H9 (cell line): ENCODE data around the gene SDK1. TPM values are rescaled to one million over a fixed set of nuclear protein-coding genes. Genes with fewer than 3 reads are reported as not detected.

Experiments
- DNase-seq: peaks from one replicate; pipeline ENCODE4 v3.0.0-alpha.2; 2017
- H2AFZ ChIP-seq: one replicate; pipeline ENCODE4 v1.6.1; 2013; ENCODE audit warnings: mild to moderate bottlenecking, low read length, control low read depth, moderate library complexity
- H2AK5ac ChIP-seq: 2 replicates; pipeline ENCODE4 v1.6.1; 2013; ENCODE audit warnings: low read length, control low read depth, mixed read lengths; ENCODE audit not compliant: insufficient read length
- H2BK120ac ChIP-seq: one replicate; pipeline ENCODE4 v1.6.1; 2013; ENCODE audit warnings: low read depth, mild to moderate bottlenecking, low read length, control low read depth, inconsistent platforms; ENCODE audit not compliant: poor library complexity, severe bottlenecking
- H2BK12ac ChIP-seq: 2 replicates; pipeline ENCODE4 v1.6.1; 2013; ENCODE audit warnings: low read length, control low read depth, mixed read lengths, low read depth; ENCODE audit not compliant: insufficient read length
- H2BK15ac ChIP-seq: 2 replicates; pipeline ENCODE4 v1.6.1; 2013; ENCODE audit warnings: low read depth, low read length, control low read depth
- H2BK20ac ChIP-seq: one replicate; pipeline ENCODE4 v1.6.1; 2013; ENCODE audit warnings: low read depth, mild to moderate bottlenecking, low read length, control low read depth, inconsistent platforms; ENCODE audit not compliant: poor library complexity, severe bottlenecking
- H2BK5ac ChIP-seq: 2 replicates; pipeline ENCODE4 v1.6.1; 2013; ENCODE audit warnings: low read length, control low read depth, mixed read lengths; ENCODE audit not compliant: insufficient read length
- H3K14ac ChIP-seq: 2 replicates; pipeline ENCODE4 v1.6.1; 2013; ENCODE audit warnings: low read length, control low read depth; ENCODE audit not compliant: insufficient read depth
- H3K18ac ChIP-seq: 2 replicates; pipeline ENCODE4 v1.6.1; 2013; ENCODE audit warnings: low read depth, mild to moderate bottlenecking, mixed read lengths, low read length, control low read depth; ENCODE audit not compliant: insufficient read length
- H3K23ac ChIP-seq: 2 replicates; pipeline ENCODE4 v1.6.1; 2013; ENCODE audit warnings: low read length, control low read depth, mixed read lengths, low read depth; ENCODE audit not compliant: insufficient read length
- H3K23me2 ChIP-seq: 2 replicates; pipeline ENCODE4 v1.6.1; 2013; ENCODE audit warnings: low read depth, mild to moderate bottlenecking, mixed read lengths, low read length, control low read depth; ENCODE audit not compliant: insufficient read length, poor library complexity, severe bottlenecking
- H3K27ac ChIP-seq: 2 replicates; pipeline ENCODE4 v1.5.1; 2013; ENCODE audit warnings: low read length, control low read depth, mixed read lengths, low read depth; ENCODE audit not compliant: insufficient read length
- H3K27me3 ChIP-seq: 2 replicates; pipeline ENCODE4 v1.6.1; 2013; ENCODE audit warnings: low read length, control low read depth, inconsistent platforms; ENCODE audit not compliant: insufficient read depth
- H3K4ac ChIP-seq: 2 replicates; pipeline ENCODE4 v1.6.1; 2013; ENCODE audit warnings: low read depth, mild to moderate bottlenecking, control low read depth, inconsistent platforms, low read length, moderate library complexity
- H3K4me1 ChIP-seq: 2 replicates; pipeline ENCODE4 v1.6.1; 2013; ENCODE audit warnings: low read length, control low read depth, inconsistent platforms; ENCODE audit not compliant: insufficient read depth
- H3K4me2 ChIP-seq: 2 replicates; pipeline ENCODE4 v1.6.1; 2013; ENCODE audit warnings: low read length, control low read depth, mixed read lengths; ENCODE audit not compliant: insufficient read length, insufficient read depth
- H3K56ac ChIP-seq: 2 replicates; pipeline ENCODE4 v1.6.1; 2013; ENCODE audit warnings: low read depth, mild to moderate bottlenecking, mixed read lengths, low read length, control low read depth; ENCODE audit not compliant: insufficient read length
- H3K79me1 ChIP-seq: 2 replicates; pipeline ENCODE4 v1.6.1; 2013; ENCODE audit warnings: low read depth, mild to moderate bottlenecking, moderate library complexity, low read length, control low read depth, inconsistent platforms; ENCODE audit not compliant: insufficient read depth, poor library complexity, severe bottlenecking
- H3K79me2 ChIP-seq: 2 replicates; pipeline ENCODE4 v1.6.1; 2013; ENCODE audit warnings: low read length, control low read depth, inconsistent platforms; ENCODE audit not compliant: insufficient read depth
- H3K9ac ChIP-seq: 2 replicates; pipeline ENCODE4 v1.6.1; 2013; ENCODE audit warnings: low read length, control low read depth, mixed read lengths; ENCODE audit not compliant: insufficient read length; ENCODE audit errors: extremely low read depth
- H3K9me3 ChIP-seq: one replicate; pipeline ENCODE4 v1.6.1; 2013; ENCODE audit warnings: low read depth, low read length, inconsistent platforms; ENCODE audit not compliant: control insufficient read depth
- H3T11ph ChIP-seq: one replicate; pipeline ENCODE4 v1.6.1; 2013; ENCODE audit warnings: mild to moderate bottlenecking, low read length, control low read depth, inconsistent platforms
- H4K20me1 ChIP-seq: one replicate; pipeline ENCODE4 v1.6.1; 2013; ENCODE audit not compliant: control insufficient read depth, insufficient read length, insufficient read depth
- H4K5ac ChIP-seq: 2 replicates; pipeline ENCODE4 v1.6.1; 2013; ENCODE audit warnings: low read depth, mild to moderate bottlenecking, mixed read lengths, low read length, control low read depth; ENCODE audit not compliant: insufficient read length
- H4K8ac ChIP-seq: replicated peaks from 2 replicates; pipeline ENCODE4 v1.6.1; 2013; ENCODE audit warnings: low read length, control low read depth, mixed read lengths, low read depth; ENCODE audit not compliant: insufficient read length
- H4K91ac ChIP-seq: 2 replicates; pipeline ENCODE4 v1.6.1; 2013; ENCODE audit warnings: low read depth, mild to moderate bottlenecking, moderate library complexity, mixed read lengths, low read length, control low read depth; ENCODE audit not compliant: insufficient read length
- H3K27ac Mint-ChIP-seq, 3 experiments: 2 replicates in 2 of 3; 3 replicates in 1 of 3; pipeline ENCODE4 v1.8.0; 2020 to 2021; ENCODE audit warnings: mixed read lengths in 3 of 3, mild to moderate bottlenecking in 1 of 3, moderate library complexity in 1 of 3
- H3K27me3 Mint-ChIP-seq: 2 replicates; pipeline ENCODE4 v1.8.0; 2021; ENCODE audit warnings: low read depth, mild to moderate bottlenecking, moderate library complexity, mixed read lengths
- H3K36me3 Mint-ChIP-seq, 3 experiments: 2 replicates in 2 of 3; 3 replicates in 1 of 3; pipeline ENCODE4 v1.8.0; 2020 to 2021; ENCODE audit warnings: low read depth in 3 of 3, mixed read lengths in 3 of 3; ENCODE audit not compliant: insufficient read depth in 1 of 3
- H3K4me1 Mint-ChIP-seq, 2 experiments: 2 replicates each; pipeline ENCODE4 v1.8.0; 2020; ENCODE audit warnings: mixed read lengths in 2 of 2
- H3K4me3 Mint-ChIP-seq, 2 experiments: 2 replicates in 1 of 2; 3 replicates in 1 of 2; pipeline ENCODE4 v1.8.0; 2020 to 2021; ENCODE audit warnings: mild to moderate bottlenecking in 2 of 2, mixed read lengths in 2 of 2, moderate library complexity in 1 of 2
- H3K9me3 Mint-ChIP-seq, 2 experiments: 2 replicates in 1 of 2; 3 replicates in 1 of 2; pipeline ENCODE4 v1.8.0; 2020; ENCODE audit warnings: mild to moderate bottlenecking in 2 of 2, mixed read lengths in 2 of 2, moderate library complexity in 1 of 2
- CTCF ChIP-seq: fragments of 200-600 bp; sonication (generic); conservative IDR thresholded peaks from 3 replicates; pipeline ENCODE4 v1.8.0; 2021; ENCODE audit warnings: antibody characterized with exemption, mild to moderate bottlenecking
- WGBS: extraction: QIAGEN DNeasy Blood & Tissue Kit; methylation state at CpG from one replicate; pipeline ENCODE4 v1.1.7; 2013; ENCODE audit warnings: missing lambda C conversion rate, low lambda C conversion rate, mixed read lengths; ENCODE audit not compliant: insufficient read length; ENCODE audit errors: extremely low coverage; 5-methylcytosine and 5-hydroxymethylcytosine counted together
- total RNA-seq: library from RNA; stranded (reverse); gene quantifications from 2 replicates; pipeline ENCODE4 v1.2.1, GENCODE V29; 2021

Gene SDK1
- total RNA-seq, 1 experiment from 2014 or later = 8.7 TPM

- Histone ChIP-seq H3K4ac (no peak overlapping the region), H3K79me2 (no peaks in the 10 kb centered on the region), H3K79me1 (no peaks in the 10 kb centered on the region), H3K23me2 (no peaks in the 10 kb centered on the region), H3K27ac (no peak overlapping the region), H2AFZ (no peak overlapping the region), H4K91ac (no peak overlapping the region), H3K27me3 (no peaks in the 10 kb centered on the region), H4K5ac (no peak overlapping the region), H3K4me2 (no peak overlapping the region), H3K9me3 (no peaks in the 10 kb centered on the region), H3K23ac (no peak overlapping the region), H3T11ph (no peak overlapping the region), H2BK20ac (no peak overlapping the region), H3K18ac (no peak overlapping the region), H2AK5ac (no peak overlapping the region), H2BK12ac (no peak overlapping the region), H3K4me1 (no peaks in the 10 kb centered on the region), H4K20me1 (no peaks in the 10 kb centered on the region), H4K8ac (no peak overlapping the region), H2BK15ac (no peak overlapping the region), H2BK5ac (no peak overlapping the region), H3K14ac (no peak overlapping the region), H2BK120ac (no peak overlapping the region), H3K56ac (no peak overlapping the region), H3K9ac (no peak overlapping the region)
- no CpG with 5 or more reads among the region's 3 CpGs for WGBS
- no peak overlapping the region for H3K27ac Mint-ChIP-seq
- TF ChIP-seq CTCF = no peak
- no peak overlapping the region for H3K4me3 Mint-ChIP-seq
- peaks cover 26 to 28% of the 10 kb centered on the region in 2 experiments for H3K9me3 Mint-ChIP-seq
- H3K4me1 Mint-ChIP-seq = peaks cover 3 to 4% of the 10 kb centered on the region in 2 experiments; a peak in 3 of 4 replicates
- H3K36me3 Mint-ChIP-seq = peaks cover 10 to 23% (median 22%) of the 10 kb centered on the region in 3 experiments
- no peak for DNase-seq
- no peaks in the 10 kb centered on the region; the same call in 1 of the 2 replicates for H3K27me3 Mint-ChIP-seq
These were observed 818.8 kb downstream of the SDK1 start for GRCh38 chr7:4119848-4120247.
